GM18505 (cell line): Measurements from ENCODE around the gene ZNF613.
"Not testable (repeated sequence)": the region's sequence is repeated elsewhere in the genome, so short reads cannot be mapped to it uniquely, and the experiment has no call there.

Experiments
- ATAC-seq: cut with Tn5 transposase; IDR thresholded peaks from one replicate; pipeline ENCODE4 v1.9.1; 2021; ENCODE audit not compliant: unreplicated experiment
- POLR2A ChIP-seq: IDR thresholded peaks from 4 replicates; pipeline ENCODE4 v1.6.1; 2011; ENCODE audit warnings: borderline replicate concordance; ENCODE audit not compliant: insufficient read depth, insufficient read length; ENCODE audit errors: extremely low read depth

ZNF613 gene

GRCh38 chr19:51965583-51965982 lies 38.3 kb downstream of the ZNF613 start:
- ATAC-seq = no peak
- TF ChIP-seq POLR2A = no peak

- TF ChIP-seq POLR2A = no peak
- ATAC-seq = no peak
Measured at GRCh38 chr19:51970718-51971117, 43.4 kb downstream of the ZNF613 start.

- no peak for TF ChIP-seq POLR2A
- no peak for ATAC-seq
Measured at GRCh38 chr19:51971624-51972023, 44.4 kb downstream of the ZNF613 start.

DNA sequence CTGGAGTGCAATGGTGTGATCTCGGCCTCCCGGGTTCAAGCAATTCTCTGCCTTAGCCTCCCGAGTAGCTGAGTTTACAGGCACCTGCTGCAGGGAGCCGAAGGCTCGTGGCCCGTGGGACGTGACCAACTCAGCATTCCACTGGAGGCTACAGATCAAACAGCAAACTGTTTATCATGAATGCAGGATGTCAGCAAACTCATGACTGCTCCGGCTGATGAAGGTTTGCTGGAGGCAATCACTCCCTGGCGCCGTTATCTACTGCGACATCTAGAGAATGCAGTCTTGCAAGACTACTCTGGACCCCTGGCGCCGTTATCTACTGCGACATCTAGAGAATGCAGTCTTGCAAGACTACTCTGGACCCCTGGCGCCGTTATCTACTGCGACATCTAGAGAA lies 48.5 kb downstream of the ZNF613 start:
- ATAC-seq = not testable (repeated sequence)

DNA sequence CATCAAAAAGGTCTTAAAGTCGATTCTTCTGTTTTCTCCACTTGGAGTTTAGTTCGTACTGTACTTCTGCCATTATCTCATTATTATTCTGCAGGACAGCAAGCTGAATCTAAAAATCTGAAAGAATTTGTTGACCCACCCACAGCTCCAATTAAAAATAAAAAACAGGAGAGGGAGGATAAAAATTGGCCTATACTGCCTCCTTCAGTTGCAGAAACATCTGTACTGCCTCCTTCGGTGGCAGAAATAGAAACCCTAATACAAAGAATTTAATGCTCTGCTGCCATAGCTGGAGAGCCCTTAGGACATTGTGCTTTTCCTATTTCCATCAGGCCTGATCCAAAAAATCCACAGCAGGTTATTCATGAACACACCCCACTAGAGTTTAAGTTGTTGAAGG lies 49.6 kb downstream of the ZNF613 start:
- no peak for ATAC-seq
- TF ChIP-seq POLR2A = no peak

DNA sequence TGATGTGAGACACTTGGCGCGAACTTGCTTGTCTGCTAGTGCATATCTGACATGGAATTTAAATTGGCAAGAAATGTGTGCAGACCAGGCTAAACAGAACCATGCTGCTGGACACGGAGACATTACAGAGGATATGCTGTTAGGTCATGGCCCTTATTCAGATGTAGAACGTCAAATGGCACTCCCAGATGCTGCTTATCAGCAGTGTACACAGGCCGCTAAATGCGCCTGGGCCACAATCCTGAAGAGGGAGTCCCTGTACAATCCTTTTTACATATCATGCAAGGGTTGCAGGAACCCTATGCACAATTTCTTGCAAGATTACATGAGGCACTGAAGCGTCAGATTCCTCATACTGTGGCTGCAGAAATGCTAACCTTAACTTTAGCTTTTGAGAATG lies 50.1 kb downstream of the ZNF613 start:
- ATAC-seq = no peak
- TF ChIP-seq POLR2A = no peak

- ATAC-seq = no peak
- TF ChIP-seq POLR2A = no peak
Measured at GRCh38 chr19:51978882-51979281, 51.6 kb downstream of the ZNF613 start.

- ATAC-seq = no peak
- TF ChIP-seq POLR2A = no peak
Measured at GRCh38 chr19:51980116-51980736, 53.0 kb downstream of the ZNF613 start.

GRCh38 chr19:51980926-51981325 lies 53.7 kb downstream of the ZNF613 start:
- not testable (repeated sequence) for ATAC-seq

- no peak for TF ChIP-seq POLR2A
- no peak for ATAC-seq
Measured at GRCh38 chr19:51983361-51983760, 56.1 kb downstream of the ZNF613 start.

DNA sequence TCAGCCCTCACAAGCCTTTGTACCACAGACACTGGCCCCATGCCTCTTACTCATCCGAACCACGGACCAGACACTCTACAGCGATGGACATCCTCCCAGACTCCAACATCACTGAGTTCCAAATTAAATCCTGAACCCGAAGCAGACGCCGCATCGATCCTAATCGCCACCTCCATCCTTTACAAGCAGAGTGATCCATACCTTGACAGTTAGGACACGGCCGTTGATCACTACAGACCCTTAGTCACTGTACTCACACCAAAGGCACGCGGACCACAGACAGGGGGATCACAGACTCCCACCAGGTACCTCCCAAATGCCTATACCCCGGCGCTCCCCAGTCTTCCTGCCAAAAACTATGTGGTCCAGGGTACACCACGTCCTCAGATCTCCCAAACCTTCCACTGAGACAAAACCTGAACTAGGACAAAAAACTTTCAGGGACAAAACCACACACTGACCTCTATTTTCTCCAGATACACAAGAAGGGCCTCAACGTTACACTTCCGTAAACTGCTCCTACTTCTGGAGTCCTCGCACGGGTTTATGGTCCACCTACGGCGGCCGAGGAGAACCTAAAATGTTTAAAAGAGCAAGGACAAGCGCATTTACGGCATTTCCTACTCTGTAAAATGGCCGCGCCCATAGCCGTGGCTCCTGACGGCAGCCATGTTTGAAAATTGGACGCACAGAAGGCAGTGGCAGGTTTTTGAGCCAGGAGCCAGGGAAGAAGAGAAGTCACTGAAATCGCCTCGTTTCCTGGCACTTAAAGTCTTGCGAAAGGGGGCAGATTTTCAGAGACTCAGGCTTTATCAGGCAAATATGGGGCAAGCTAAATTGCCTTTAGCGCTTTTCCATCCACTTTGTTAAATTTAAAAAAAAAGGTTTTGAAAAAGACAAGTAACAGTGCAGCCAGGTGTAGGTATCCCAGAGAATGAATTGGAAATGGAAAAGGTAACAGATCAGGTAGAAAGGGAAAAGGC lies 59.3 kb downstream of the ZNF613 start, which contains the start of gene ZNF350:
Gene ZNF350, minus strand, starts transcription at position 532 of the 983 bp plus-strand sequence. CDS start 12,480 bp downstream, outside the sequence.
- peak; percentile 80 for ATAC-seq
- peak; percentile 75 for TF ChIP-seq POLR2A

DNA sequence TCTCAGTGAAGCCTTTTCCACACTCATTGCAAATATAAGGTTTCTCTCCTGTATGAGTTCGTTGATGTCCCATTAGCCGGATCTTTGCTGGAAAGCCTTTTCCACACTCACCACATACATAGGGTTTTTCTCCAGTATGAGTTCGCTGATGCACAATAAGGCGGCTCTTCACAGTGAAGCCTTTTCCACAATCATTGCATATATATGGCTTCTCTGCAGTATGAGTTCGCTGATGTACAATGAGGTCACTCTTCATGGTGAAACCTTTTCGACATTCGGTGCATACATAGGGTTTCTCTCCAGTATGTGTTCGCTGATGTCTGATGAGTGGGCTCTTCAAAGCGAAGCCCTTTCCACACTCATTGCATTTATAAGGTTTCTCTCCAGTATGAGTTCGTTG lies 66.2 kb downstream of the ZNF613 start:
- no peak for ATAC-seq
- TF ChIP-seq POLR2A = no peak

GRCh38 chr19:51994048-51994644 lies 66.9 kb downstream of the ZNF613 start:
- TF ChIP-seq POLR2A = no peak
- no peak for ATAC-seq
